GM12878 (cell line): ENCODE data around the gene TRPM3. TPM values are rescaled to one million over a fixed set of nuclear protein-coding genes. Genes with fewer than 3 reads are reported as not detected.

ENCODE experiments used
- ATAC-seq: fragments of 200-7000 bp; cut with Tn5 transposase; 3 replicates; pipeline ENCODE4 v1.9.1; 2020; ENCODE audit warnings: mild to moderate bottlenecking, moderate library complexity
- BruUV-seq: library from RNA; stranded (reverse); fragments of 400-500 nt; replicated peaks from 2 replicates; lab custom pipeline; 2021; lab: Mats Ljungman, UMichigan
- CTCF ChIA-PET: fragments of 300-600 bp; sonication (Branson Sonifier 250); formaldehyde crosslinking; extraction: SDS; loops from one replicate; lab custom pipeline; 2021; ENCODE audit warnings: inconsistent platforms; lab: Yijun Ruan, JAX
- POLR2A ChIA-PET: fragments of 350-600 bp; formaldehyde crosslinking; extraction: SDS; loops from one replicate; lab custom pipeline; 2021; ENCODE audit warnings: inconsistent platforms; lab: Charles Lee
- RAD21 ChIA-PET: fragments of 300-600 bp; sonication (Branson Sonifier 250); formaldehyde crosslinking; loops from one replicate; lab custom pipeline; 2023; ENCODE audit warnings: antibody characterized with exemption; ENCODE audit not compliant: unreplicated experiment; lab: Charles Lee
- SMC1A ChIA-PET: fragments of 300-600 bp; sonication (Branson Sonifier 250); formaldehyde crosslinking; loops from one replicate; lab custom pipeline; 2023; ENCODE audit not compliant: unreplicated experiment, uncharacterized antibody; lab: Charles Lee
- DNase-seq: peaks from one replicate; pipeline ENCODE4 v3.0.0-alpha.2; 2011; ENCODE audit warnings: low read depth, low spot score
- FAIRE-seq: peaks from 3 replicates; lab custom pipeline; 2011; peaks lifted over from hg19 to GRCh38; lab: Jason Lieb, UNC
- H2AFZ ChIP-seq: 2 replicates; pipeline ENCODE4 v1.6.0; 2011; ENCODE audit warnings: low read depth, low read length, control low read depth; ENCODE audit not compliant: control insufficient read depth
- H3K27ac ChIP-seq: 2 replicates; pipeline ENCODE4 v1.5.1; 2011; ENCODE audit warnings: control low read depth; ENCODE audit not compliant: control insufficient read depth, insufficient read depth
- H3K27me3 ChIP-seq, 2 experiments: replicated peaks in 1 of 2; 2 replicates each; pipeline versions ENCODE4 v1.6.0 to v1.6.1; 2011; ENCODE audit warnings: low read length in 1 of 2; ENCODE audit not compliant: control insufficient read depth in 2 of 2, insufficient read depth in 2 of 2
- H3K36me3 ChIP-seq, 2 experiments: 2 replicates each; pipeline ENCODE4 v1.5.1; 2011; ENCODE audit warnings: low read length in 1 of 2; ENCODE audit not compliant: control insufficient read depth in 2 of 2, insufficient read depth in 2 of 2
- H3K4me1 ChIP-seq: 2 replicates; pipeline ENCODE4 v1.6.1; 2011; ENCODE audit warnings: mild to moderate bottlenecking, low read length, moderate library complexity, mixed read lengths; ENCODE audit not compliant: control insufficient read depth, insufficient read depth
- H3K4me2 ChIP-seq: 2 replicates; pipeline ENCODE4 v1.6.0; 2011; ENCODE audit warnings: control low read depth; ENCODE audit not compliant: control insufficient read depth, insufficient read depth
- H3K4me3 ChIP-seq: fragments of 200-600 bp; sonication (generic); 2 replicates; pipeline ENCODE4 v1.5.1; 2016
- H3K79me2 ChIP-seq: 2 replicates; pipeline ENCODE4 v1.6.0; 2011; ENCODE audit warnings: low read length; ENCODE audit not compliant: control insufficient read depth, insufficient read depth
- H3K9ac ChIP-seq: 2 replicates; pipeline ENCODE4 v1.8.0; 2011; ENCODE audit warnings: low read length, control low read depth, mixed read lengths; ENCODE audit not compliant: control insufficient read depth, insufficient read depth
- H3K9me3 ChIP-seq: replicated peaks from 3 replicates; pipeline ENCODE4 v1.5.1; 2011; ENCODE audit warnings: mild to moderate bottlenecking, low read length; ENCODE audit not compliant: control insufficient read depth, insufficient read depth
- H4K20me1 ChIP-seq: 2 replicates; pipeline ENCODE4 v1.6.0; 2011; ENCODE audit not compliant: control insufficient read depth, insufficient read depth
- BACH1 ChIP-seq: fragments of 450-650 bp; IDR thresholded peaks from 2 replicates; pipeline ENCODE4 v1.6.1; 2017; ENCODE audit warnings: mild to moderate bottlenecking, borderline replicate concordance
- BCL11A ChIP-seq: IDR thresholded peaks from 2 replicates; pipeline ENCODE4 v1.6.1; 2011; ENCODE audit warnings: low read depth, low read length
- CBX3 ChIP-seq: fragments of 200-600 bp; sonication (generic); IDR thresholded peaks from 2 replicates; pipeline ENCODE4 v1.6.1; 2016; ENCODE audit warnings: low read depth, borderline replicate concordance
- CEBPB ChIP-seq, 2 experiments: fragments of 150-350 bp in 1 of 2; IDR thresholded peaks; 2 replicates each; pipeline ENCODE4 v1.6.1; 2012 to 2014; ENCODE audit warnings: low read depth in 2 of 2, low read length in 2 of 2, borderline replicate concordance in 1 of 2, inconsistent platforms in 1 of 2
- E2F8 ChIP-seq: fragments of 450-650 bp; IDR thresholded peaks from 2 replicates; pipeline ENCODE4 v1.6.1; 2018; ENCODE audit warnings: mild to moderate bottlenecking, low read depth, moderate library complexity; ENCODE audit not compliant: partially characterized antibody
- ESRRA ChIP-seq: IDR thresholded peaks from 2 replicates; pipeline ENCODE4 v1.6.1; 2012; ENCODE audit warnings: mild to moderate bottlenecking, low read length, improper control_type of control experiment
- FOXK2 ChIP-seq: fragments of 450-650 bp; IDR thresholded peaks from 2 replicates; pipeline ENCODE4 v1.6.1; 2017; ENCODE audit warnings: mild to moderate bottlenecking, moderate library complexity
- IKZF2 ChIP-seq, 2 experiments: fragments of 450-650 bp; IDR thresholded peaks; 2 replicates each; pipeline ENCODE4 v1.6.1; 2017; ENCODE audit warnings: mild to moderate bottlenecking in 2 of 2, moderate library complexity in 2 of 2
- IRF3 ChIP-seq: fragments of 450-650 bp; IDR thresholded peaks from 2 replicates; pipeline ENCODE4 v1.6.1; 2014; ENCODE audit warnings: mild to moderate bottlenecking
- JUNB ChIP-seq: IDR thresholded peaks from 2 replicates; pipeline ENCODE4 v1.6.1; 2016; ENCODE audit warnings: antibody characterized with exemption, mild to moderate bottlenecking
- PBX3 ChIP-seq: IDR thresholded peaks from 2 replicates; pipeline ENCODE4 v1.6.1; 2011; ENCODE audit warnings: mild to moderate bottlenecking, low read depth, low read length, moderate library complexity; ENCODE audit not compliant: insufficient replicate concordance
- POLR2AphosphoS2 ChIP-seq: IDR thresholded peaks from 2 replicates; pipeline ENCODE4 v1.6.1; 2011; ENCODE audit warnings: low read depth, mild to moderate bottlenecking, low read length, improper control_type of control experiment, moderate library complexity
- TARDBP ChIP-seq: IDR thresholded peaks from 2 replicates; pipeline ENCODE4 v1.6.1; 2016; ENCODE audit warnings: borderline replicate concordance
- YBX1 ChIP-seq: fragments of 450-650 bp; IDR thresholded peaks from 2 replicates; pipeline ENCODE4 v1.6.1; 2016; ENCODE audit warnings: antibody characterized with exemption
- ZNF207 ChIP-seq: fragments of 450-650 bp; IDR thresholded peaks from 2 replicates; pipeline ENCODE4 v1.6.1; 2014; ENCODE audit warnings: antibody characterized with exemption, mild to moderate bottlenecking, borderline replicate concordance
- WGBS: methylation state at CpG from one replicate; pipeline ENCODE4 v1.1.6; 2016; ENCODE audit warnings: low lambda C conversion rate; ENCODE audit not compliant: insufficient replicate concordance, insufficient coverage; ENCODE audit errors: missing lambda C conversion rate; 5-methylcytosine and 5-hydroxymethylcytosine counted together
- in situ Hi-C: fragments of 300-500 bp; cut with MboI; formaldehyde crosslinking; loops from 9 replicates; pipeline ENCODE4 v1.14.3; 2018; ENCODE audit warnings: mixed read lengths
- intact Hi-C: fragments of 100-400 bp; cut with micrococcal nuclease; formaldehyde crosslinking; loops from one replicate; pipeline ENCODE4 v1.14.2; 2022; ENCODE audit not compliant: unreplicated experiment
- polyA plus RNA-seq, 11 experiments: library from polyadenylated mRNA; depleted of rRNA in 4 of 11; unstranded in 6 of 11; stranded (reverse) in 5 of 11; fragments of >200 nt; fragmentation: Nextera tagmentation in 4 of 11; fragmentation: Illumina TruSeq in 1 of 11; extraction: Ambion mirVana in 4 of 11; extraction: Trizol in 1 of 11; gene quantifications; 1 replicate in 1 of 11; 2 replicates in 10 of 11; pipeline versions ENCODE4 v1.2.1 to v1.2.3, GENCODE V29; 2011 to 2016; ENCODE audit warnings: inconsistent platforms in 2 of 11, missing spikeins in 2 of 11, low read depth in 1 of 11
- total RNA-seq, 4 experiments: library from RNA; depleted of rRNA in 3 of 4; stranded (reverse); fragments of >200 nt in 3 of 4; fragmentation: Illumina TruSeq in 1 of 4; extraction: Trizol in 1 of 4; gene quantifications; 2 replicates each; pipeline versions ENCODE4 v1.2.1 to v1.2.3, GENCODE V29; 2013 to 2021
- TF ChIP-seq, protein P1 (sequence below): IDR thresholded peaks from 2 replicates; pipeline ENCODE4 v1.6.1; 2011; ENCODE audit warnings: borderline replicate concordance, low read depth, mild to moderate bottlenecking, moderate library complexity, low read length; ENCODE audit not compliant: insufficient read depth, poor library complexity, severe bottlenecking
- TF ChIP-seq, protein P2 (sequence below): fragments of 150-350 bp; IDR thresholded peaks from 2 replicates; pipeline ENCODE4 v1.6.1; 2014; ENCODE audit warnings: mild to moderate bottlenecking, low read depth, low read length

The TRPM3 gene
- total and polyA plus RNA-seq, 10 of the 15 experiments (the other 5 are each of a cell fraction or from before 2014, with no cell fraction given): not detected

DNA sequence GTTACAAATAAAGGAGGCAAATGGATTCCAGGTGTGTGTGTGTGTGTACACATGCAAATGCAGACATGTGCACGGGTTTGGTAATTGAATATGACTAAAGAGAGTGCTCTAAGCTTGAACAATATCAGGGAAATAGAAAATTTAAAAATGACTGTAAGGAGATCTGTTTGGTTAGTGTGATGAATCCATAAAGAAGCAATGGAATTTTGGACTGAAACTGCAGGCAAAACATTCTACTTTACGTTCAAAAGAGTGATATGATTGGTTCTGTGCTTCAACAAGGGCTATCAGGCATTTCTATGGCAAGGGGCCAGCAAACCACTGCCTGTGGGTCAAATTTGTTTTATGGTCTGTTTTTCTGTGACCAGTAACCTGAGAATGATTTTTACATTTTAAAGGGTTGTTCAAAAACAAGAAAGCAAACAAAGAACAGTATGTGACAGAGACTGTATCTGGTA, 374.1 kb downstream of the TRPM3 start:
- Histone ChIP-seq H3K9me3 (no peaks in the 10 kb centered on the region), H3K36me3 (no peaks in the 10 kb centered on the region), H3K27ac (no peak overlapping the region), H3K79me2 (no peaks in the 10 kb centered on the region), H3K9ac (no peak overlapping the region), H3K27me3 (no peaks in the 10 kb centered on the region), H4K20me1 (no peaks in the 10 kb centered on the region), H2AFZ (no peak overlapping the region), H3K4me3 (no peak overlapping the region), H3K4me2 (no peak overlapping the region), H3K4me1 (no peaks in the 10 kb centered on the region)
- ChIA-PET CTCF (no interaction called here), POLR2A (no interaction called here), RAD21 (no interaction called here), SMC1A (no interaction called here)
- 0% methylated on average over 2 of the region's 2 CpGs for WGBS
- FAIRE-seq (no peak), ATAC-seq (no peak), DNase-seq (no peak)
- in situ Hi-C loops (no loop called here), intact Hi-C loops (no loop called here)
- TF ChIP-seq CEBPB (IDR thresholded peaks at IDR 0.05; ENCODE audit: borderline replicate concordance in 1 of 2, low read depth in 2 of 2, low read length in 2 of 2) (no peak), BACH1 (no peak), E2F8 (no peak), POLR2AphosphoS2 (no peak), IKZF2 (IDR thresholded peaks at IDR 0.05) (no peak), ESRRA (no peak), FOXK2 (no peak), TARDBP (no peak), YBX1 (no peak), IRF3 (no peak), JUNB (no peak), PBX3 (no peak), BCL11A (no peak), ZNF207 (no peak), CBX3 (no peak)
- TF ChIP-seq, protein P1, sequence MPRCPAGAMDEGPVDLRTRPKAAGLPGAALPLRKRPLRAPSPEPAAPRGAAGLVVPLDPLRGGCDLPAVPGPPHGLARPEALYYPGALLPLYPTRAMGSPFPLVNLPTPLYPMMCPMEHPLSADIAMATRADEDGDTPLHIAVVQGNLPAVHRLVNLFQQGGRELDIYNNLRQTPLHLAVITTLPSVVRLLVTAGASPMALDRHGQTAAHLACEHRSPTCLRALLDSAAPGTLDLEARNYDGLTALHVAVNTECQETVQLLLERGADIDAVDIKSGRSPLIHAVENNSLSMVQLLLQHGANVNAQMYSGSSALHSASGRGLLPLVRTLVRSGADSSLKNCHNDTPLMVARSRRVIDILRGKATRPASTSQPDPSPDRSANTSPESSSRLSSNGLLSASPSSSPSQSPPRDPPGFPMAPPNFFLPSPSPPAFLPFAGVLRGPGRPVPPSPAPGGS: no peak
- TF ChIP-seq, protein P2, sequence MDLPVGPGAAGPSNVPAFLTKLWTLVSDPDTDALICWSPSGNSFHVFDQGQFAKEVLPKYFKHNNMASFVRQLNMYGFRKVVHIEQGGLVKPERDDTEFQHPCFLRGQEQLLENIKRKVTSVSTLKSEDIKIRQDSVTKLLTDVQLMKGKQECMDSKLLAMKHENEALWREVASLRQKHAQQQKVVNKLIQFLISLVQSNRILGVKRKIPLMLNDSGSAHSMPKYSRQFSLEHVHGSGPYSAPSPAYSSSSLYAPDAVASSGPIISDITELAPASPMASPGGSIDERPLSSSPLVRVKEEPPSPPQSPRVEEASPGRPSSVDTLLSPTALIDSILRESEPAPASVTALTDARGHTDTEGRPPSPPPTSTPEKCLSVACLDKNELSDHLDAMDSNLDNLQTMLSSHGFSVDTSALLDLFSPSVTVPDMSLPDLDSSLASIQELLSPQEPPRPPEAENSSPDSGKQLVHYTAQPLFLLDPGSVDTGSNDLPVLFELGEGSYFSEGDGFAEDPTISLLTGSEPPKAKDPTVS: no peak
- no TSS peak for BruUV-seq
